Smooth muscle cell (in vitro differentiated cells): Measurements from ENCODE around the gene RERE. TPM values are rescaled to one million over a fixed set of nuclear protein-coding genes. Genes with fewer than 3 reads are reported as not detected.

Experiments used
- DNase-seq: peaks from one replicate; lab custom pipeline; 2025; ENCODE audit not compliant: unreplicated experiment; lab: John Stamatoyannopoulos, UW
- H2AFZ ChIP-seq: fragments of 200-600 bp; sonication (generic); 2 replicates; pipeline ENCODE4 v1.6.0; 2016; ENCODE audit warnings: antibody characterized with exemption, low read depth, mild to moderate bottlenecking
- H3F3A ChIP-seq: fragments of 200-600 bp; sonication (generic); 2 replicates; pipeline ENCODE4 v1.6.0; 2017; ENCODE audit warnings: antibody characterized with exemption, low read depth
- H3K27ac ChIP-seq: fragments of 200-600 bp; sonication (generic); 2 replicates; pipeline ENCODE4 v1.5.1; 2016; ENCODE audit warnings: low read depth, mild to moderate bottlenecking
- H3K27me3 ChIP-seq: fragments of 200-600 bp; sonication (generic); 2 replicates; pipeline ENCODE4 v1.6.1; 2016; ENCODE audit warnings: low read depth, mild to moderate bottlenecking
- H3K36me3 ChIP-seq: fragments of 200-600 bp; sonication (generic); 2 replicates; pipeline ENCODE4 v1.5.1; 2016; ENCODE audit warnings: low read depth
- H3K4me1 ChIP-seq: fragments of 200-600 bp; sonication (generic); 2 replicates; pipeline ENCODE4 v1.5.1; 2016; ENCODE audit warnings: low read depth
- H3K4me2 ChIP-seq: fragments of 200-600 bp; sonication (generic); 2 replicates; pipeline ENCODE4 v1.6.0; 2016; ENCODE audit warnings: mild to moderate bottlenecking
- H3K4me3 ChIP-seq: fragments of 200-600 bp; sonication (generic); 2 replicates; pipeline ENCODE4 v1.5.1; 2016; ENCODE audit warnings: mild to moderate bottlenecking
- H3K79me2 ChIP-seq: fragments of 200-600 bp; sonication (generic); 2 replicates; pipeline ENCODE4 v1.6.0; 2016; ENCODE audit warnings: low read depth, mild to moderate bottlenecking
- H3K9ac ChIP-seq: fragments of 200-600 bp; sonication (generic); 2 replicates; pipeline ENCODE4 v1.6.0; 2016; ENCODE audit warnings: low read depth
- H3K9me3 ChIP-seq: fragments of 200-600 bp; sonication (generic); replicated peaks from 2 replicates; pipeline ENCODE4 v1.5.1; 2016; ENCODE audit warnings: low read depth
- H4K20me1 ChIP-seq: fragments of 200-600 bp; sonication (generic); 2 replicates; pipeline ENCODE4 v1.6.0; 2016; ENCODE audit warnings: low read depth
- CTCF ChIP-seq: fragments of 200-600 bp; sonication (generic); IDR thresholded peaks from 2 replicates; pipeline ENCODE4 v1.5.1; 2017; ENCODE audit warnings: borderline replicate concordance, mild to moderate bottlenecking, antibody characterized with exemption; ENCODE audit not compliant: insufficient read depth, poor library complexity, severe bottlenecking
- WGBS: methylation state at CpG from one replicate; pipeline ENCODE4 v1.1.7; 2016; ENCODE audit warnings: low lambda C conversion rate; 5-methylcytosine and 5-hydroxymethylcytosine counted together
- polyA plus RNA-seq: library from polyadenylated mRNA; unstranded; fragments of >200 nt; fragmentation: Nextera tagmentation; extraction: Ambion mirVana; gene quantifications from 2 replicates; pipeline ENCODE4 v1.2.1, GENCODE V29; 2016
- total RNA-seq: library from RNA; depleted of rRNA; stranded (reverse); fragments of >200 nt; gene quantifications from 2 replicates; pipeline ENCODE4 v1.2.3, GENCODE V29; 2014

The RERE gene
- total and polyA plus RNA-seq, 2 experiments from 2014 or later, result 45.6 to 59.2 TPM

GRCh38 chr1:8541961-8542521 is 275.4 kb downstream of the RERE start:
- H3K36me3 ChIP-seq, result peaks cover 11% of the 10 kb centered on the region
- no peak for DNase-seq
- no peak overlapping the region for H2AFZ ChIP-seq
- H3F3A ChIP-seq, result no peaks in the 10 kb centered on the region
- H3K4me3 ChIP-seq, result no peak overlapping the region
- peak overlapping the region; percentile 75 for H3K27ac ChIP-seq
- WGBS, result 34% methylated on average over 8 of the region's 8 CpGs
- H3K9me3 ChIP-seq, result no peaks in the 10 kb centered on the region
- no peak overlapping the region for H3K9ac ChIP-seq
- H3K79me2 ChIP-seq, result peaks cover 40% of the 10 kb centered on the region
- H3K27me3 ChIP-seq, result no peaks in the 10 kb centered on the region
- no peak for TF ChIP-seq CTCF
- peak overlapping the region; percentile 40 for H3K4me2 ChIP-seq
- peaks cover 58% of the 10 kb centered on the region for H4K20me1 ChIP-seq
- H3K4me1 ChIP-seq, result no peaks in the 10 kb centered on the region

- Histone ChIP-seq H3K4me2 (peak overlapping the region; percentile 40), H3K27ac (peak overlapping the region; percentile 75), H3K4me1 (no peaks in the 10 kb centered on the region), H3K27me3 (no peaks in the 10 kb centered on the region), H2AFZ (no peak overlapping the region), H3K4me3 (no peak overlapping the region), H3K9ac (peak overlapping the region; percentile 1), H3F3A (no peaks in the 10 kb centered on the region), H4K20me1 (peaks cover 53% of the 10 kb centered on the region), H3K36me3 (peaks cover 11% of the 10 kb centered on the region), H3K9me3 (no peaks in the 10 kb centered on the region), H3K79me2 (peaks cover 48% of the 10 kb centered on the region)
- DNase-seq, result no peak
- TF ChIP-seq CTCF, result no peak
- 76% methylated on average over 1 of the region's 1 CpG for WGBS
Measured at GRCh38 chr1:8540971-8541370, 276.5 kb downstream of the RERE start.

- peak overlapping the region; percentile 75 for H3K27ac ChIP-seq
- H3K79me2 ChIP-seq, result peaks cover 51% of the 10 kb centered on the region
- peak overlapping the region; percentile 40 for H3K4me2 ChIP-seq
- H4K20me1 ChIP-seq, result peaks cover 57% of the 10 kb centered on the region
- no peaks in the 10 kb centered on the region for H3K4me1 ChIP-seq
- 93% methylated on average over 3 of the region's 3 CpGs for WGBS
- H3K4me3 ChIP-seq, result no peak overlapping the region
- peaks cover 11% of the 10 kb centered on the region for H3K36me3 ChIP-seq
- no peak for DNase-seq
- H3K9me3 ChIP-seq, result no peaks in the 10 kb centered on the region
- no peaks in the 10 kb centered on the region for H3K27me3 ChIP-seq
- no peaks in the 10 kb centered on the region for H3F3A ChIP-seq
- TF ChIP-seq CTCF, result no peak
- peak overlapping the region; percentile 1 for H3K9ac ChIP-seq
- no peak overlapping the region for H2AFZ ChIP-seq
Measured at GRCh38 chr1:8540261-8540941, 277.0 kb downstream of the RERE start.
